ENCODE data around the gene GJA4. TPM values are rescaled to one million over a fixed set of nuclear protein-coding genes. Genes with fewer than 3 reads are reported as not detected.

GJA4 gene
- total and polyA plus RNA-seq, 2 of the 8 experiments (the other 6 are each of a cell fraction or from before 2014, with no cell fraction given) = 3.2 to 3.9 TPM

DNA sequence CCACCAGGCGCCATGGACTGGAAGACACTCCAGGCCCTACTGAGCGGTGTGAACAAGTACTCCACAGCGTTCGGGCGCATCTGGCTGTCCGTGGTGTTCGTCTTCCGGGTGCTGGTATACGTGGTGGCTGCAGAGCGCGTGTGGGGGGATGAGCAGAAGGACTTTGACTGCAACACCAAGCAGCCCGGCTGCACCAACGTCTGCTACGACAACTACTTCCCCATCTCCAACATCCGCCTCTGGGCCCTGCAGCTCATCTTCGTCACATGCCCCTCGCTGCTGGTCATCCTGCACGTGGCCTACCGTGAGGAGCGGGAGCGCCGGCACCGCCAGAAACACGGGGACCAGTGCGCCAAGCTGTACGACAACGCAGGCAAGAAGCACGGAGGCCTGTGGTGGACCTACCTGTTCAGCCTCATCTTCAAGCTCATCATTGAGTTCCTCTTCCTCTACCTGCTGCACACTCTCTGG, 8.0 kb upstream of the GJA4 start:
- POLR2A ChIA-PET (ENCODE audit: partially characterized antibody) = interaction anchor here (1.1 kb wide), 1 partner anchor 68 kb away, joined by 3 read pairs; no protein-coding TSS in a partner anchor
- Histone ChIP-seq H3K4me2 (ENCODE audit: insufficient read depth in 1 of 2, low read depth in 2 of 2, low read length in 2 of 2) (no peak overlapping the region), H3K27ac (ENCODE audit: low read depth, low read length) (no peak overlapping the region), H3K9ac (replicated peaks in 1 of 4; ENCODE audit: extremely low read depth in 1 of 4, low read depth in 3 of 4, low read length in 3 of 4) (no peak overlapping the region), H2BK12ac (ENCODE audit: low read depth, low read length) (no peak overlapping the region), H3K79me1 (ENCODE audit: low read depth, low read length) (no peaks in the 10 kb centered on the region), H3K4me3 (ENCODE audit: extremely low read depth in 1 of 4, insufficient read depth in 2 of 4, low read depth in 3 of 4, low read length in 4 of 4) (no peak overlapping the region), H3K4ac (replicated peaks; ENCODE audit: insufficient read length, low read depth, low read length) (no peak overlapping the region), H3K9me3 (ENCODE audit: insufficient read depth in 2 of 2, low read depth in 1 of 2, low read length in 1 of 2) (no peaks in the 10 kb centered on the region), H2BK20ac (ENCODE audit: low read length) (no peak overlapping the region), H2BK15ac (ENCODE audit: low read length) (no peak overlapping the region), H2AFZ (ENCODE audit: low read length) (no peak overlapping the region), H3K36me3 (ENCODE audit: control insufficient read depth in 2 of 4, insufficient read depth in 4 of 4, low read length in 3 of 4) (no peaks in the 10 kb centered on the region), H3K18ac (ENCODE audit: extremely low read depth, low read length) (no peak overlapping the region), H3K79me2 (ENCODE audit: control insufficient read depth in 1 of 2, insufficient read depth in 2 of 2, low read length in 2 of 2) (no peaks in the 10 kb centered on the region), H3K27me3 (replicated peaks in 1 of 4; ENCODE audit: control insufficient read depth in 3 of 4, extremely low read depth in 1 of 4, insufficient read depth in 3 of 4, low read length in 3 of 4) (peaks cover 0 to 21% (median 10%) of the 10 kb centered on the region in 4 experiments; a peak in 5 of 7 replicates), H4K20me1 (replicated peaks in 1 of 2; ENCODE audit: control insufficient read depth in 1 of 2, insufficient read depth in 2 of 2, low read length in 2 of 2) (no peaks in the 10 kb centered on the region), H4K8ac (ENCODE audit: extremely low read depth, insufficient read depth, low read length) (no peak overlapping the region; the same call in 1 of the 2 replicates), H3K23ac (ENCODE audit: insufficient read length) (no peak overlapping the region), H2BK5ac (ENCODE audit: low read depth, low read length) (no peak overlapping the region), H2BK120ac (replicated peaks; ENCODE audit: low read depth, low read length) (no peak overlapping the region), H3K56ac (replicated peaks; ENCODE audit: insufficient read length, low read depth, low read length) (no peak overlapping the region), H3K14ac (ENCODE audit: insufficient read length) (no peak overlapping the region), H3K23me2 (ENCODE audit: low read depth, low read length) (peaks cover 10% of the 10 kb centered on the region; the same call in 1 of the 2 replicates), H4K5ac (ENCODE audit: insufficient read length, low read depth, low read length) (no peak overlapping the region), H3K4me1 (replicated peaks in 1 of 4; ENCODE audit: control insufficient read depth in 3 of 4, insufficient read depth in 4 of 4, low read length in 3 of 4) (peaks cover 0 to 14% (median 5%) of the 10 kb centered on the region in 4 experiments; a peak in 4 of 7 replicates), H2AK5ac (ENCODE audit: low read depth, low read length) (no peak overlapping the region), H4K91ac (replicated peaks; ENCODE audit: insufficient read length, low read length) (no peak overlapping the region)
- DNase-seq (ENCODE audit: low read depth in 1 of 2, low spot score in 2 of 2) (no peak), FAIRE-seq (no peak)
- WGBS, 2 experiments (ENCODE audit: extremely low coverage in 1 of 2, insufficient coverage in 1 of 2, insufficient read length in 1 of 2, insufficient replicate concordance in 2 of 2, low coverage in 1 of 2, low lambda C conversion rate in 2 of 2, missing lambda C conversion rate in 1 of 2) = 94% methylated on average over 28 of the region's 28 CpGs; no CpG with 5 or more reads in 1 of the 2 experiments
- CTCF ChIA-PET (ENCODE audit: partially characterized antibody) = interaction anchor here (0.6 to 1.5 kb wide), 7 partner anchors 24 to 99 kb away, joined by 3 to 5 read pairs (median 3); no protein-coding TSS in a partner anchor
- TF ChIP-seq RAD21 (IDR thresholded peaks at IDR 0.05 in 1 of 2, conservative IDR thresholded peaks at IDR 0.05 in 1 of 2; ENCODE audit: low read depth in 2 of 2, low read length in 2 of 2) = no peak
- TF ChIP-seq ZNF274 (IDR thresholded peaks at IDR 0.05; ENCODE audit: borderline replicate concordance, extremely low read depth, low read length) = no peak
- TF ChIP-seq YY1 (IDR thresholded peaks at IDR 0.05; ENCODE audit: low read depth, low read length) = no peak
- no peak for TF ChIP-seq EP300 (IDR thresholded peaks at IDR 0.05; ENCODE audit: borderline replicate concordance in 1 of 2, low read depth in 2 of 2, low read length in 2 of 2)
- TF ChIP-seq JUN (IDR thresholded peaks at IDR 0.05; ENCODE audit: low read depth, low read length) = no peak
- TF ChIP-seq MAFK (IDR thresholded peaks at IDR 0.05; ENCODE audit: low read depth, low read length) = no peak
- no peak for TF ChIP-seq NRF1 (IDR thresholded peaks at IDR 0.05; ENCODE audit: low read depth, low read length)
- no peak for TF ChIP-seq TAF7 (optimal IDR thresholded peaks at IDR 0.05; ENCODE audit: borderline replicate concordance, low read depth, low read length)
- TF ChIP-seq, protein P1, sequence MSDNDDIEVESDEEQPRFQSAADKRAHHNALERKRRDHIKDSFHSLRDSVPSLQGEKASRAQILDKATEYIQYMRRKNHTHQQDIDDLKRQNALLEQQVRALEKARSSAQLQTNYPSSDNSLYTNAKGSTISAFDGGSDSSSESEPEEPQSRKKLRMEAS (IDR thresholded peaks at IDR 0.05) = no peak
- TF ChIP-seq, protein P2, sequence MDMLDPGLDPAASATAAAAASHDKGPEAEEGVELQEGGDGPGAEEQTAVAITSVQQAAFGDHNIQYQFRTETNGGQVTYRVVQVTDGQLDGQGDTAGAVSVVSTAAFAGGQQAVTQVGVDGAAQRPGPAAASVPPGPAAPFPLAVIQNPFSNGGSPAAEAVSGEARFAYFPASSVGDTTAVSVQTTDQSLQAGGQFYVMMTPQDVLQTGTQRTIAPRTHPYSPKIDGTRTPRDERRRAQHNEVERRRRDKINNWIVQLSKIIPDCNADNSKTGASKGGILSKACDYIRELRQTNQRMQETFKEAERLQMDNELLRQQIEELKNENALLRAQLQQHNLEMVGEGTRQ (IDR thresholded peaks at IDR 0.05; ENCODE audit: low read length) = no peak
- TF ChIP-seq CHD2 (IDR thresholded peaks at IDR 0.05; ENCODE audit: low read length) = no peak
- no peak for TF ChIP-seq EGR1 (IDR thresholded peaks at IDR 0.05; ENCODE audit: borderline replicate concordance, low read depth, low read length)
